Gastrocnemius medialis (tissue), 4 donors: ENCODE data around the gene CA10.

Experiments
- CTCF ChIP-seq, 5 experiments: fragments of 450-650 bp in 3 of 5; fragments of 200-600 bp in 2 of 5; sonication (generic) in 2 of 5; IDR thresholded peaks in 4 of 5; conservative IDR thresholded peaks in 1 of 5; 1 replicate in 4 of 5; 2 replicates in 1 of 5; pipeline ENCODE4 v1.5.1; 2016 to 2019; ENCODE audit warnings: antibody characterized with exemption in 5 of 5, mild to moderate bottlenecking in 3 of 5, moderate library complexity in 3 of 5
- POLR2A ChIP-seq, 2 donors: fragments of 450-650 bp; IDR thresholded peaks; one replicate each; pipeline ENCODE4 v1.6.1; 2017; ENCODE audit warnings: antibody characterized with exemption in 2 of 2, mild to moderate bottlenecking in 2 of 2, moderate library complexity in 2 of 2

GRCh38 chr17:51711581-51711980 lies 446.9 kb downstream of the CA10 start:
- TF ChIP-seq CTCF (IDR thresholded peaks at IDR 0.05 in 4 of 5, conservative IDR thresholded peaks at IDR 0.05 in 1 of 5) (no peak), POLR2A (IDR thresholded peaks at IDR 0.05) (no peak)
